Measurements from ENCODE around the gene EHMT2.
"Not testable (repeated sequence)": the region's sequence is repeated elsewhere in the genome, so short reads cannot be mapped to it uniquely, and the experiment has no call there.

EHMT2 gene

DNA sequence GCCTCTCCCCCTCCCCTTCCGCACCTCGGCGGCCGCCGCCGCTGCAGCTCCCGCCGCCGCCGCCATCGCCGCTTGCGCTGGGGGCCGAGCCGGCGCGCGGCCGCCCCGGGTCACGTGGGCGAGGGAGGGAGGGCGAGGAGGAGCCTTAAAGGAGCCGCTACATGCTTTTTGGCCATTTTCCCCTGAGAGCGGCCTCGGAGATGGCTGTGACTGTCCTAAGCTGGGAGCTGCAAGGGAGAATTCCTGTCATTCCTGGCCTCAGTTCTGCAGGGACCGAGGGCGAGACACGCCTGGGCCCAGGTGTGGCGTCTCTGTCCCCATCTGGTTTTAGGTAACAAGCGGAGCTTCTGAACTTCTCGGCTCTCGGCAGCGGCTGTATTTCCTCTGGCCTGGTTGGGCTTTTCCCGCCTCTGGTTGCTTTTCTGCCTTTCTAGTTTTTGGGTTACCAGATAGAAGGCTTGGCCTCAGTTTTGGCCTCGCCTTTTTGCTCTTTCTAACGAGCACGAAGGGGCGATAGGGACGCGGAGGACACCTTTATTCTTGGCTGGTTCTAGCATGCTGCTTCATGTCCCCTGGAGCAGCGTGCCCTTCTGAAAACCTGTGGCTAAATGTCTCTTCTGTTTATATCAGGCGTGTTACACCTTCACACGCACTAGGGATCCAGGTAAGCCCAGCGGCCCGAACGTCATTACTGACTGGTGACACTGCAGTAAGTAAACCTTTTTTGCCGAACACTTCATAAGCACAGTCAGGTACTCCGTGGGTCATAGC, at the start of gene EHMT2:
Gene EHMT2, minus strand, starts transcription at position 87 of the 771 bp plus-strand sequence. Its CDS starts 21 bp downstream, at position 66.
- H3K27me3 Mint-ChIP-seq = no peaks in the 10 kb centered on the region
- H3K36me3 Mint-ChIP-seq = no peaks in the 10 kb centered on the region

DNA sequence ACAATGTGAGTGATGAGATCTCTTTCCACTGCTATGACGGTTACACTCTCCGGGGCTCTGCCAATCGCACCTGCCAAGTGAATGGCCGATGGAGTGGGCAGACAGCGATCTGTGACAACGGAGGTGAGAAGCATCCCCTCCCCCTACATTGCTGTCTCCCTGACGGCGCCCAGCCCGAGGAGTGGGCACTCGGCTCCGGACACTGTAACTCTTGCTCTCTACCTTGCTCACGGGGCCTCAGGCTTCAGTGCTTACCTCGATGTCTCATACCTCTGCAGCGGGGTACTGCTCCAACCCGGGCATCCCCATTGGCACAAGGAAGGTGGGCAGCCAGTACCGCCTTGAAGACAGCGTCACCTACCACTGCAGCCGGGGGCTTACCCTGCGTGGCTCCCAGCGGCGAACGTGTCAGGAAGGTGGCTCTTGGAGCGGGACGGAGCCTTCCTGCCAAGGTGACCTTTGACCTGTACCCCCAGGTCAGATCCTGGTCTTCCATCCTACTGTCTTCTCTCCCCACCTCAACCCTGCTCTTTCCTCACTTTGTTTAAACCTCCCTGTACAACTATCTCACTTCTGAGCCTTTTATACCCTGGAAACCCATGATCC, 49.7 kb upstream of the EHMT2 start:
- H3K4me1 Mint-ChIP-seq (ENCODE audit: low read depth) = peaks cover 4% of the 10 kb centered on the region
- H3K36me3 Mint-ChIP-seq = no peaks in the 10 kb centered on the region
- H3K4me3 Mint-ChIP-seq = no peak overlapping the region
- H3K27ac Mint-ChIP-seq = no peak overlapping the region
- H3K9me3 Mint-ChIP-seq (ENCODE audit: low read depth) = no peaks in the 10 kb centered on the region
- H3K27me3 Mint-ChIP-seq = peaks cover 5% of the 10 kb centered on the region

More for the DNA sequence above, at the start of gene EHMT2:
- peak within 1 kb of the TSS; percentile 96 for H3K4me3 Mint-ChIP-seq
- H3K27ac Mint-ChIP-seq = peak within 1 kb of the TSS; percentile 98
- H3K4me1 Mint-ChIP-seq (ENCODE audit: low read depth) = peaks cover 36% of the 10 kb centered on the region
- no peaks in the 10 kb centered on the region for H3K9me3 Mint-ChIP-seq (ENCODE audit: low read depth)

DNA sequence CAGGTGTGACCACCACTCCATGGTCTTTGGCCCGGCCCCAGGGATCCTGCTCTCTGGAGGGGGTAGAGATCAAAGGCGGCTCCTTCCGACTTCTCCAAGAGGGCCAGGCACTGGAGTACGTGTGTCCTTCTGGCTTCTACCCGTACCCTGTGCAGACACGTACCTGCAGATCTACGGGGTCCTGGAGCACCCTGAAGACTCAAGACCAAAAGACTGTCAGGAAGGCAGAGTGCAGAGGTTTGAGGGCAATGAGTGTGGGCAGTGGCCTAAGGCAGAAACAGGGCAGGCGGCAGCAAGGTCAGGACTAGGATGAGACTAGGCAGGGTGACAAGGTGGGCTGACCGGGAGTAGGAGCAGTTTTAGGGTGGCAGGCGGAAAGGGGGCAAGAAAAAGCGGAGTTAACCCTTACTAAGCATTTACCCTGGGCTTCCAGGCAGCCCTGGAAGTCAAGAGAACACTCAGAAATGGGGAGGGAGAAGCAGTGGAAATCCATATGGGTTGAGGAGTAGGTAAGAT, 48.9 kb upstream of the EHMT2 start:
- Mint-ChIP-seq H3K27ac (no peak overlapping the region), H3K4me3 (no peak overlapping the region), H3K27me3 (peaks cover 5% of the 10 kb centered on the region), H3K4me1 (ENCODE audit: low read depth) (peaks cover 4% of the 10 kb centered on the region), H3K36me3 (no peaks in the 10 kb centered on the region), H3K9me3 (ENCODE audit: low read depth) (no peaks in the 10 kb centered on the region)

DNA sequence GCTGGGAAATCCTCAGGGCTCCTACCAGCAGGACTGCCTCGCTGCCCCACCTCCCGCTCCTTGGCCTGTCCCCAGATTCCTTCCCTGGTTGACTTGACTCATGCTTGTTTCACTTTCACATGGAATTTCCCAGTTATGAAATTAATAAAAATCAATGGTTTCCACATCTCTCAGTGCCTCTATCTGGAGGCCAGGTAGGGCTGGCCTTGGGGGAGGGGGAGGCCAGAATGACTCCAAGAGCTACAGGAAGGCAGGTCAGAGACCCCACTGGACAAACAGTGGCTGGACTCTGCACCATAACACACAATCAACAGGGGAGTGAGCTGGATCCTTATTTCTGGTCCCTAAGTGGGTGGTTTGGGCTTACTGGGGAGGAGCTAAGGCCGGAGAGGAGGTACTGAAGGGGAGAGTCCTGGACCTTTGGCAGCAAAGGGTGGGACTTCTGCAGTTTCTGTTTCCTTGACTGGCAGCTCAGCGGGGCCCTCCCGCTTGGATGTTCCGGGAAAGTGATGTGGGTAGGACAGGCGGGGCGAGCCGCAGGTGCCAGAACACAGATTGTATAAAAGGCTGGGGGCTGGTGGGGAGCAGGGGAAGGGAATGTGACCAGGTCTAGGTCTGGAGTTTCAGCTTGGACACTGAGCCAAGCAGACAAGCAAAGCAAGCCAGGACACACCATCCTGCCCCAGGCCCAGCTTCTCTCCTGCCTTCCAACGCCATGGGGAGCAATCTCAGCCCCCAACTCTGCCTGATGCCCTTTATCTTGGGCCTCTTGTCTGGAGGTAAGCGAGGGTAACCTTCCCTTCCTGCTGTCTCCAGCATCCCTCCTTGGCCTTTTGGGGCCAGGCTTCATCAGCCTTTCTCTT, 48.2 kb upstream of the EHMT2 start, which contains the start of gene CFB:
Gene CFB, plus strand, starts transcription at position 589 of the 863 bp plus-strand sequence. Its CDS starts 127 bp downstream, at position 716.
- Mint-ChIP-seq H3K4me1 (ENCODE audit: low read depth) (peaks cover 4% of the 10 kb centered on the region), H3K36me3 (no peaks in the 10 kb centered on the region), H3K27me3 (peaks cover 5% of the 10 kb centered on the region), H3K9me3 (ENCODE audit: low read depth) (no peaks in the 10 kb centered on the region), H3K27ac (no peak within 1 kb of the TSS), H3K4me3 (no peak within 1 kb of the TSS)

DNA sequence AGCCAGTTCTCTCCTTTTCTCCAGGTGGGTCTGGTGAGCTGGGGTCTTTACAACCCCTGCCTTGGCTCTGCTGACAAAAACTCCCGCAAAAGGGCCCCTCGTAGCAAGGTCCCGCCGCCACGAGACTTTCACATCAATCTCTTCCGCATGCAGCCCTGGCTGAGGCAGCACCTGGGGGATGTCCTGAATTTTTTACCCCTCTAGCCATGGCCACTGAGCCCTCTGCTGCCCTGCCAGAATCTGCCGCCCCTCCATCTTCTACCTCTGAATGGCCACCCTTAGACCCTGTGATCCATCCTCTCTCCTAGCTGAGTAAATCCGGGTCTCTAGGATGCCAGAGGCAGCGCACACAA, 47.6 kb upstream of the EHMT2 start:
- H3K27me3 Mint-ChIP-seq = peaks cover 5% of the 10 kb centered on the region

DNA sequence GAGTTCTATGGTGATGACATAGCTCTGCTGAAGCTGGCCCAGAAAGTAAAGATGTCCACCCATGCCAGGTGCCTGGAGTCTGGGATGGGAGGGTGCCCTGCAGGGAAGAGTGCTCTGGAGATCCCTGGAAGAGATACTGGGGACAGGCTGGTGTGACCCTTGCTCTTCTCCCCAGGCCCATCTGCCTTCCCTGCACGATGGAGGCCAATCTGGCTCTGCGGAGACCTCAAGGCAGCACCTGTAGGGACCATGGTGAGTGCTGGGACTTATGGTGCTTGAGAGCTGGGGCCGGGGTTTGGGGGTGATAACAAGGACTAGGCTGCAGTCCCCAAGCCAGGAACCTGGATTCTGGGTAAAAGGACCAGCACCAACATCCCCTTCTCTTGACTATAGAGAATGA, 46.2 kb upstream of the EHMT2 start:
- Mint-ChIP-seq H3K36me3 (no peaks in the 10 kb centered on the region), H3K27ac (no peak overlapping the region), H3K4me1 (ENCODE audit: low read depth) (peaks cover 4% of the 10 kb centered on the region), H3K27me3 (peaks cover 5% of the 10 kb centered on the region), H3K9me3 (ENCODE audit: low read depth) (no peaks in the 10 kb centered on the region), H3K4me3 (no peak overlapping the region)

More for the DNA sequence above, 47.6 kb upstream of the EHMT2 start:
- H3K27ac Mint-ChIP-seq = no peak overlapping the region
- no peaks in the 10 kb centered on the region for H3K9me3 Mint-ChIP-seq (ENCODE audit: low read depth)
- H3K4me1 Mint-ChIP-seq (ENCODE audit: low read depth) = peaks cover 4% of the 10 kb centered on the region
- no peaks in the 10 kb centered on the region for H3K36me3 Mint-ChIP-seq
- no peak overlapping the region for H3K4me3 Mint-ChIP-seq

DNA sequence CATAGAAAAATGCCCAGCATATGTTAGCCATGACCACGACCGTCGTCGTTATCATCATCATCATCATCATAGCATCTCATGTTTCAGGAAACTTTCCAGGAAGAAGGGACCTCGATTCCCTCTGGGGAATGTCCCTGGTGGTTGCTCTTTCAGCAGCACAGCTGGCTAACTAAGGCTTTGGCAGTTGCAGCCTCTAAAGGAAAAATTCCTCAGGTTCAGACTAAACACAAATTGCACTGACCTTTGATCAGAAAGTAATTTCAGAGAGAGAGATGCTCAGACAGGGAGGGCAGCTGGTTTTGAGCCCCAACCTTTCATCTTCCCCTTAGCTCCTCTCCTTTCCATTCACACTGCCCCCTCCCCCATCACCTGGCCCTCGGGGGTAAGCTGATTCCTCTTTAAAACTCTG, 42.8 kb upstream of the EHMT2 start:
- Mint-ChIP-seq H3K4me3 (no peak overlapping the region), H3K27ac (no peak overlapping the region), H3K4me1 (ENCODE audit: low read depth) (peaks cover under 1% of the 10 kb centered on the region), H3K9me3 (ENCODE audit: low read depth) (no peaks in the 10 kb centered on the region), H3K27me3 (peaks cover 5% of the 10 kb centered on the region), H3K36me3 (no peaks in the 10 kb centered on the region)

DNA sequence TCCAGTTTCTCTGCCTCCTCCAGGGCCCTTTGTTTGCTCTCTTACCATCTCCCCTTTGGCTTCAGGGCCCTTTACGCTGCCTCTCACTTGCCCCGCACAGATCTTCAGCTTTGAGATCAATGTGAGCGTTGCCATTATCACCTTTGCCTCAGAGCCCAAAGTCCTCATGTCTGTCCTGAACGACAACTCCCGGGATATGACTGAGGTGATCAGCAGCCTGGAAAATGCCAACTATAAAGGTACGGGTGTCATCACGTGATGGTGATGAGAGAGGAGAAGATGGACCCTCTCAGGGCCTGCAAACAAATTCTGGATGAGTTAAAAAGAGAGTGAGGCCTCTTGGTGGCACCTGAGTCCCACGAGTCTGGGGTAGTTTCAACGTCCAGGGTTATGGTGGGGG, 38.3 kb upstream of the EHMT2 start:
- H3K27ac Mint-ChIP-seq = no peak overlapping the region
- no peak overlapping the region for H3K4me3 Mint-ChIP-seq
- no peaks in the 10 kb centered on the region for H3K4me1 Mint-ChIP-seq (ENCODE audit: low read depth)
- no peaks in the 10 kb centered on the region for H3K9me3 Mint-ChIP-seq (ENCODE audit: low read depth)
- no peaks in the 10 kb centered on the region for H3K36me3 Mint-ChIP-seq
- H3K27me3 Mint-ChIP-seq = peaks cover 2% of the 10 kb centered on the region

DNA sequence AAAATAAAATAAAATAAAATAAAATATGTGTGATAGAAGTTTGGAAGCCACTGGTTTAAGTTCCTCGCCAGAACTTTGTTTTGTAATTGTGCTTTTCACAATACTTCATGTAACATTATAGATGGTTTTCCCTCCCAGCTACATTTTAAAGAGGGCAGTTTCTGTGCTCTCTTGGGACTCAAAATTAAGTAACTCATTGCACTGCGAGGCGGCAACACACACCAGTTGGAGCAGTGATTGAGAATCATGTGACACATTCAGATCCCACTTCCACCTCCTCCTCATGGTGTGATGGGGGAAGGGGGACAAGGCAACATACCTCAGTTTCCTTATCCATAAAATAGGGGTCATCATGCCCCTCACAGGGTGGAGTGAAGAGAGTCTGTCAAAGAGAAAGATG, 37.5 kb upstream of the EHMT2 start:
- Mint-ChIP-seq H3K36me3 (no peaks in the 10 kb centered on the region), H3K27ac (no peak overlapping the region)

DNA sequence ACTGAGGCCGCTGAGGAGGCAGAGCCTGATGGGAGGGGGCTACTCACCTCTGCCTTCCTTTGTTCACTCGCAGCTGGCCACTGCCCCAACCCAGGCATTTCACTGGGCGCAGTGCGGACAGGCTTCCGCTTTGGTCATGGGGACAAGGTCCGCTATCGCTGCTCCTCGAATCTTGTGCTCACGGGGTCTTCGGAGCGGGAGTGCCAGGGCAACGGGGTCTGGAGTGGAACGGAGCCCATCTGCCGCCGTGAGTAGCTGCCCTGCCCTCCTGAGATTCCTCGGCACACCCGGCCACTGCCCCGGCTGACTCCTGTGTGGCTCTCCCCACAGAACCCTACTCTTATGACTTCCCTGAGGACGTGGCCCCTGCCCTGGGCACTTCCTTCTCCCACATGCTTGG, 36.0 kb upstream of the EHMT2 start:
- no peak overlapping the region for H3K4me3 Mint-ChIP-seq
- no peak overlapping the region for H3K27ac Mint-ChIP-seq
- H3K27me3 Mint-ChIP-seq = peaks cover 2% of the 10 kb centered on the region
- no peaks in the 10 kb centered on the region for H3K36me3 Mint-ChIP-seq
- no peaks in the 10 kb centered on the region for H3K4me1 Mint-ChIP-seq (ENCODE audit: low read depth)
- H3K9me3 Mint-ChIP-seq (ENCODE audit: low read depth) = no peaks in the 10 kb centered on the region

More for the DNA sequence above, 37.5 kb upstream of the EHMT2 start:
- H3K4me3 Mint-ChIP-seq = no peak overlapping the region
- no peaks in the 10 kb centered on the region for H3K4me1 Mint-ChIP-seq (ENCODE audit: low read depth)
- no peaks in the 10 kb centered on the region for H3K9me3 Mint-ChIP-seq (ENCODE audit: low read depth)
- peaks cover 2% of the 10 kb centered on the region for H3K27me3 Mint-ChIP-seq

DNA sequence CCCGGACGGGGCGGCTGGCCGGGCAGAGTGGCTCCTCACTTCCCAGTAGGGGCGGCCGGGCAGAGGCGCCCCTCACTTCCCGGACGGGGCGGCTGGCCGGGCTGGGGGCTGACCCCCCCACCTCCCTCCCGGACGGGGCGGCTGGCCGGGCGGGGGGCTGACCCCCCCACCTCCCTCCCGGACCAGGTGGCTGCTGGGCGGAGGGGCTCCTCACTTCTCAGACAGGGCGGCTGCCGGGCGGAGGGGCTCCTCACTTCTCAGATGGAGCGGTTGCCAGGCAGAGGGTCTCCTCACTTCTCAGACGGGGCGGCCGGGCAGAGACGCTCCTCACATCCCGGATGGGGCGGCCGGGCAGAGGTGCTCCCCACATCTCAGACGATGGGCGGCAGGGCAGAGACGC, 34.6 kb upstream of the EHMT2 start:
- H3K4me1 Mint-ChIP-seq (ENCODE audit: low read depth); H3K27me3 Mint-ChIP-seq; H3K4me3 Mint-ChIP-seq; H3K27ac Mint-ChIP-seq; H3K36me3 Mint-ChIP-seq; H3K9me3 Mint-ChIP-seq (ENCODE audit: low read depth): not testable (repeated sequence)

DNA sequence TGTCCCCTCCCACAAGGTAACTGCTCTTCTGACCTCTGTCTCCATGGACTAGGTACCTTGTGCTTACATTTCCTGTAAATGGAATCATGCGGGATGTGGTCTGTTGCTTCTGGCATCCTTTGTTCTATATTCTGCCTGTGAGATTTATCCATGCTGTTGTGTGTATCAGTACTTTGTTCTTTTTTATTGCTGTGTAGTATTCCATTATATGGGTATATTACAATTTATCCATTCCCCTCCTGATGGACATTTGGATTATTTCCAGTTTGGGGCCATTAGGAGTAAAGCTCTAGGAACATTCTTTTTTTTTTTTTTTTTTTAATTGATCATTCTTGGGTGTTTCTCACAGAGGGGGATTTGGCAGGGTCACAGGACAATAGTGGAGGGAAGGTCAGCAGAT, 33.5 kb upstream of the EHMT2 start:
- Mint-ChIP-seq H3K27me3 (peaks cover 2% of the 10 kb centered on the region), H3K27ac (no peak overlapping the region), H3K4me3 (no peak overlapping the region), H3K36me3 (no peaks in the 10 kb centered on the region), H3K9me3 (ENCODE audit: low read depth) (no peaks in the 10 kb centered on the region), H3K4me1 (ENCODE audit: low read depth) (no peaks in the 10 kb centered on the region)

DNA sequence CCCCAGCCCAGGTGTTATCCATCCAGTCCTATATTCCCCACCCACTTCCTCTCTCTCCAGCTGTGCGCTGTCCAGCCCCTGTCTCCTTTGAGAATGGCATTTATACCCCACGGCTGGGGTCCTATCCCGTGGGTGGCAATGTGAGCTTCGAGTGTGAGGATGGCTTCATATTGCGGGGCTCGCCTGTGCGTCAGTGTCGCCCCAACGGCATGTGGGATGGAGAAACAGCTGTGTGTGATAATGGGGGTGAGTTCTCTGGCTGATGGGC, 31.1 kb upstream of the EHMT2 start:
- peaks cover 2% of the 10 kb centered on the region for H3K27me3 Mint-ChIP-seq
- no peak overlapping the region for H3K4me3 Mint-ChIP-seq
- H3K4me1 Mint-ChIP-seq (ENCODE audit: low read depth) = no peaks in the 10 kb centered on the region
- no peaks in the 10 kb centered on the region for H3K36me3 Mint-ChIP-seq
- no peak overlapping the region for H3K27ac Mint-ChIP-seq
- H3K9me3 Mint-ChIP-seq (ENCODE audit: low read depth) = no peaks in the 10 kb centered on the region

DNA sequence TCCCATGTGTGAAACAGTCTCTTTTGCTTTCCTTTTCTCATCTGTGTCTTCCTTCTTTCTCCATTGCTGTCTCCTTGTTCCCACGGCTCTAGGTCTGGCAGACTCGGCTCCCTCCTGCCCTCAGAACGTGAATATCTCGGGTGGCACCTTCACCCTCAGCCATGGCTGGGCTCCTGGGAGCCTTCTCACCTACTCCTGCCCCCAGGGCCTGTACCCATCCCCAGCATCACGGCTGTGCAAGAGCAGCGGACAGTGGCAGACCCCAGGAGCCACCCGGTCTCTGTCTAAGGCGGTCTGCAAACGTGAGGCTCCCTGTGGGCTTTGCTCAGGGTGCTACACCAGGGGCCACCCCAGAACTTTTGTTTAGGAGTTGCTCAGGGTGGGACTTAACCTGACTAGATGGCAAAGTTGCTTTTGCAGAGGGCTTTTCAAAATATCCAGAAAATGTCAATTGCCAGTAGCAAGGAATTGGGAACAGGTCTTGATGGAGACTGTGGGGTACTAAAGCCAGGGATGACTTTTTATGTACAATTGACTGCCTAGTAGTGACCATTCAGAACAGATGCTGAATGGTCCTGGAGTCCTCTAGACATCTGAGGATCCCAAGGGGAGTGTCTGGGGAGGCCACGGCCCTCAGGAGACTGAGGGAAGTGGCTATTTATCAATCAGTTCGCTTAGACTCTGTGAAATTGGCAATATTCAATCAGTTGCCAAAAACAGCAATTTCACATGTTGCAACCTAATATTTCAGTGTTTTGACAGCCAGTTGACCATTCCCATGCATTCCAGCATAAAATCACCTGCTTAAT, 30.6 kb upstream of the EHMT2 start:
- H3K4me1 Mint-ChIP-seq (ENCODE audit: low read depth) = no peaks in the 10 kb centered on the region
- peaks cover 2% of the 10 kb centered on the region for H3K27me3 Mint-ChIP-seq
- no peak overlapping the region for H3K4me3 Mint-ChIP-seq
- H3K36me3 Mint-ChIP-seq = no peaks in the 10 kb centered on the region
- H3K27ac Mint-ChIP-seq = no peak overlapping the region
- no peaks in the 10 kb centered on the region for H3K9me3 Mint-ChIP-seq (ENCODE audit: low read depth)
